Spleen (tissue), 11 donors: ENCODE data around the gene TAL1. TPM values are rescaled to one million over a fixed set of nuclear protein-coding genes. Genes with fewer than 3 reads are reported as not detected.

Source experiments
- DNase-seq: peaks from one replicate; pipeline ENCODE4 v3.0.0-alpha.2; 2020
- H3K27ac ChIP-seq, 8 donors: fragments of 200-600 bp; sonication (generic) in 7 of 8; 1 replicate in 4 of 8; 2 replicates in 4 of 8; pipeline versions ENCODE4 v1.5.0 to v1.8.0; 2016 to 2021; ENCODE audit warnings: inconsistent platforms in 4 of 8, mild to moderate bottlenecking in 4 of 8, moderate library complexity in 1 of 8
- H3K27me3 ChIP-seq, 7 donors: fragments of 200-600 bp; sonication (generic) in 6 of 7; replicated peaks in 1 of 7; 1 replicate in 4 of 7; 2 replicates in 3 of 7; pipeline versions ENCODE4 v1.5.0 to v1.8.0; 2016 to 2021; ENCODE audit warnings: inconsistent platforms in 3 of 7, mild to moderate bottlenecking in 1 of 7
- H3K36me3 ChIP-seq, 6 donors: fragments of 200-600 bp; sonication (generic) in 5 of 6; 1 replicate in 4 of 6; 2 replicates in 2 of 6; pipeline versions ENCODE4 v1.5.0 to v1.8.0; 2016 to 2021; ENCODE audit warnings: inconsistent platforms in 2 of 6
- H3K4me1 ChIP-seq, 6 donors: fragments of 200-600 bp; sonication (generic) in 5 of 6; 1 replicate in 3 of 6; 2 replicates in 3 of 6; pipeline versions ENCODE4 v1.5.0 to v1.8.0; 2016 to 2021; ENCODE audit warnings: inconsistent platforms in 3 of 6
- H3K4me3 ChIP-seq, 8 donors: fragments of 200-600 bp; sonication (generic) in 7 of 8; 1 replicate in 4 of 8; 2 replicates in 4 of 8; pipeline versions ENCODE4 v1.5.0 to v1.8.0; 2016 to 2021; ENCODE audit warnings: inconsistent platforms in 4 of 8, mild to moderate bottlenecking in 4 of 8, moderate library complexity in 2 of 8
- H3K9me3 ChIP-seq, 8 donors: fragments of 200-600 bp; sonication (generic) in 7 of 8; 1 replicate in 4 of 8; 2 replicates in 4 of 8; pipeline versions ENCODE4 v1.5.0 to v1.8.0; 2016 to 2021; ENCODE audit warnings: inconsistent platforms in 4 of 8
- CTCF ChIP-seq, 11 experiments: fragments of 200-600 bp in 7 of 11; fragments of 450-650 bp in 4 of 11; sonication (generic) in 4 of 11; IDR thresholded peaks in 8 of 11; conservative IDR thresholded peaks in 3 of 11; 1 replicate in 7 of 11; 2 replicates in 4 of 11; pipeline versions ENCODE4 v1.4.0 to v1.8.0; 2016 to 2021; ENCODE audit warnings: antibody characterized with exemption in 11 of 11, inconsistent platforms in 4 of 11, mild to moderate bottlenecking in 1 of 11
- POLR2A ChIP-seq, 3 donors: fragments of 450-650 bp; IDR thresholded peaks; one replicate each; pipeline ENCODE4 v1.5.1; 2017; ENCODE audit warnings: antibody characterized with exemption in 3 of 3, mild to moderate bottlenecking in 1 of 3
- POLR2AphosphoS5 ChIP-seq, 3 donors: sonication (generic); formaldehyde crosslinking; IDR thresholded peaks; one replicate each; pipeline ENCODE4 v1.5.1; 2017; ENCODE audit warnings: antibody characterized with exemption in 3 of 3
- WGBS, 5 donors: extraction: QIAGEN DNeasy Blood & Tissue Kit in 3 of 5; methylation state at CpG; one replicate each; pipeline versions ENCODE4 v1.1.5 to v1.1.7; 2013 to 2018; 5-methylcytosine and 5-hydroxymethylcytosine counted together
- intact Hi-C: fragments of 100-400 bp; cut with DNase I; formaldehyde crosslinking; loops from one replicate; pipeline ENCODE4 v1.15.0; 2023; ENCODE audit warnings: low total_unique reads
- polyA plus RNA-seq, 3 donors: library from polyadenylated mRNA; stranded (reverse); fragments of 200-250 nt; gene quantifications; one replicate each; pipeline ENCODE4 v1.2.1, GENCODE V29; 2013
- total RNA-seq, 7 donors: library from RNA; depleted of rRNA in 3 of 7; stranded (reverse); fragments of >200 nt in 3 of 7; fragmentation: NEBNext Ultra II Directional in 4 of 7; extraction: Animal tissue kit (Norgen Biotek cat#: 25700) in 4 of 7; gene quantifications; one replicate each; pipeline versions ENCODE4 v1.1.0 to v1.2.1, GENCODE V29; 2016 to 2021
- donor health status: healthy with polysubstance abuse.
- donor health status: DM: no; HTN: no; CAD: no; lungs with moderate emphysema.
- donor health status: DM: no; HTN: no; CAD: no.
- donor health status: Bipolar disorder and iron deficiency.
- donor health status: healthy.
- donor health status: DM: no; HTN: no; CAD: no.
- donor health status: DM: yes; HTN: yes; CAD: no.

Gene TAL1
- total and polyA plus RNA-seq, 10 donors, result 2.9 to 24.5 (median 14.0) TPM

DNA sequence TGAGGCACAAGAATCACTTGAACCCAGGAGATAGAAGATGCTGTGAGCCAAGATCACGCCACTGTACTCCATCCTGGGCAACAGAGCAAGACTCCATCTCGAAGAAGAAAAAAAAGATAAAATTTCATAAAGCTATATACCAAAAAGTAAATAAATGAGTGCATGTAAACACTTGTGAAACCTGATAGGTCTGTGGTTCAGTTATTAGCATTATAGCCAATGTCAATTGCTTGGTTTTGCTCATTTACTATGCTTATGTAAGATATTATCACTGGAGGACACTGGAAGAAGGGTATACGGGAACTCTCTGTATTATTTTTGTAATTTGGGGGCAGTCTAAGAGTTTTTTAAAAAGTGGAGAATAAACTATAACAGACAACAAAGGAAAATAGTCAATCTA is 17.7 kb upstream of the TAL1 start:
- TF ChIP-seq POLR2AphosphoS5 (IDR thresholded peaks at IDR 0.05) (no peak), POLR2A (IDR thresholded peaks at IDR 0.05) (no peak), CTCF (IDR thresholded peaks at IDR 0.05 in 8 of 11, conservative IDR thresholded peaks at IDR 0.05 in 3 of 11) (no peak)
- H3K9me3 ChIP-seq, result no peaks in the 10 kb centered on the region
- no peak overlapping the region for H3K27ac ChIP-seq
- no peaks in the 10 kb centered on the region for H3K4me1 ChIP-seq
- intact Hi-C loops, result no loop called here
- 95 to 97% (median 95%) methylated on average over 3 of the region's 3 CpGs for WGBS, 5 donors
- H3K36me3 ChIP-seq, result peaks cover 0 to 19% (median 0%) of the 10 kb centered on the region in 6 donors
- H3K4me3 ChIP-seq, result no peak overlapping the region
- H3K27me3 ChIP-seq, result peaks cover 0 to 5% (median 0%) of the 10 kb centered on the region in 7 donors
- DNase-seq, result no peak

DNA sequence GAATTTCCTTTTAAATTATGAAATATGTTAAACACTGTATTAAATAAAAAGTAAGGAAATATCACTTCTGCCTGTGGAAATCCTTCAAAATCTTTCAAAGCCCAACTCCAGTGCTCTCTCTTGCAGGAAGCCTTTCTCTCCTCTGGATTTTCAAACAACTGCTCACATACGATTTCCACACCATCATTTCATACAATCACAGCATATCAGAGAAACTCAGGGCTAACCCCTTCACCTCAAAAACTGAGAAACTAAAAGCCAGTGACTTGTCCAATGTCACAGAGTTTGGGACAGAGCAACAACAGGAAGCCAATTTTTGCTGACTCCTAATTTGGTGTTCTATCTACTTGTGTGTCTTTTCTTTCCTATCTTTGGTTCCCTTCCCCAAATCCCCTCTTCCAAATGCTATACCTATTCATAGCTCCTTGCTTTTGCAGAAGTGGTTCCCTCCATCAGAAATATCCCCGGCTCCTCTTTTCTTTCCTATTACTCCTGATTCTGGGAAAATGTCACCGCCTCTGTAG is 12.4 kb upstream of the TAL1 start:
- H3K4me3 ChIP-seq, result no peak overlapping the region
- TF ChIP-seq CTCF (IDR thresholded peaks at IDR 0.05 in 8 of 11, conservative IDR thresholded peaks at IDR 0.05 in 3 of 11) (no peak), POLR2A (IDR thresholded peaks at IDR 0.05) (no peak), POLR2AphosphoS5 (IDR thresholded peaks at IDR 0.05) (no peak)
- intact Hi-C loops, result no loop called here
- H3K9me3 ChIP-seq, result no peaks in the 10 kb centered on the region
- no peaks in the 10 kb centered on the region for H3K36me3 ChIP-seq
- H3K27ac ChIP-seq, result no peak overlapping the region
- peaks cover 0 to 13% (median 0%) of the 10 kb centered on the region in 6 donors for H3K4me1 ChIP-seq
- WGBS, 5 donors, result 47 to 79% (median 66%) methylated on average over 3 of the region's 3 CpGs
- peaks cover 0 to 32% (median 0%) of the 10 kb centered on the region in 7 donors for H3K27me3 ChIP-seq
- DNase-seq, result no peak

GRCh38 chr1:47243910-47244309 is 11.9 kb upstream of the TAL1 start:
- intact Hi-C loops, result no loop called here
- Histone ChIP-seq H3K9me3 (no peaks in the 10 kb centered on the region), H3K27me3 (peaks cover 0 to 37% (median 0%) of the 10 kb centered on the region in 7 donors), H3K4me1 (peaks cover 0 to 13% (median 0%) of the 10 kb centered on the region in 6 donors), H3K36me3 (no peaks in the 10 kb centered on the region), H3K4me3 (no peak overlapping the region), H3K27ac (no peak overlapping the region)
- no peak for DNase-seq
- 62 to 70% (median 68%) methylated on average over 5 of the region's 5 CpGs for WGBS, 5 donors
- no peak for TF ChIP-seq POLR2AphosphoS5 (IDR thresholded peaks at IDR 0.05)
- no peak for TF ChIP-seq POLR2A (IDR thresholded peaks at IDR 0.05)
- no peak for TF ChIP-seq CTCF (IDR thresholded peaks at IDR 0.05 in 8 of 11, conservative IDR thresholded peaks at IDR 0.05 in 3 of 11)

DNA sequence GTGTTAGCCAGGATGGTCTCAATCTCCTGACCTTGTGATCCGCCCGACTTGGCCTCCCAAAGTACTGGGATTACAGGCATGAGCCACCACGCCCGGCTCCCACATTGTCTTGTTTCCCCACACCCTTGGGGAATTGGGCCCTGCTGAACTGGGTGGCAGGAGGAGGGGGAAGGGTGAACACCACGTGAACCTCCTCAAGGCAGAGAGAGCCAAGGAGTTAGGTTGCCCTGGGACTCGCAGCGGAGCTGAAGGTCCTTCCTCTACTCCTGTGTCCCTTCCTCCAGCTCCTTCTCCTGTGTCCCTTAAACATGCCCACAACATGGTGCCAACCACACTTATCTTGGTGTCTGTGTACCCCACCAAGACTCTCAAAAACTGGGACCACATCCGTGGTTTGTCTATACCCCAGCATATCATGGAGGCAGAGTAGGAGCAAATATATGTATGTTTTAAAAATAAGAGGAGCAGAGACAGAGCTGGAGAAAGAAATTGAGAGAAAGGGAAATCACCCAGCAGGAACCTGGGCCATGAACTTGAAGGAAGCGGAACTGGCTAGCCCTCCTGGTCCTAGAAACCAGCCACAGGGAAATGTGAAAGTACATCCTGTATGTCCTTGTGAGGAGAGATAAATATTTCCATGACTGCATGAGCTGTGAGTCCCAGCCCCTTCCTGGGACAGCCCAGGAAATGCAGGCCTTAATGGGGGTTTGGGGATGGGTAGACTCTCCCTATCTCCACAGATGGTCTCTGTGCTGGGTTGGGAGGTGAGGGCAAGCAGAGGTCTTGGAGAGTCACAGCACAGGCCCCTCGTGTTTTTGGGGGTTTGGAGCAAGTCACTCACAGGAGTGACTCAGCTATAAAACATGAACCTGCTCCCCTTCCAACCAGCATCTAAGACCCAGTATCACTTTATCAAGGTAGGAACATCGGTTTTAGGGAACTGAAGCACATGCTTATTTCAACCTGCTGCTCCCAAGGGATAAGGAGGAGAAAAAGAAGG is 9.4 kb upstream of the TAL1 start:
- H3K27me3 ChIP-seq, result peaks cover 0 to 42% (median 0%) of the 10 kb centered on the region in 7 donors
- H3K36me3 ChIP-seq, result no peaks in the 10 kb centered on the region
- no peak overlapping the region for H3K4me3 ChIP-seq
- peak overlapping the region in 5 of 8 donors; percentile 28 to 71 (median 64) for H3K27ac ChIP-seq
- no peak for DNase-seq
- H3K4me1 ChIP-seq, result peaks cover 0 to 13% (median 0%) of the 10 kb centered on the region in 6 donors
- intact Hi-C loops, result no loop called here
- 53 to 69% (median 64%) methylated on average over 11 of the region's 11 CpGs for WGBS, 5 donors
- H3K9me3 ChIP-seq, result no peaks in the 10 kb centered on the region
- no peak for TF ChIP-seq CTCF (IDR thresholded peaks at IDR 0.05 in 8 of 11, conservative IDR thresholded peaks at IDR 0.05 in 3 of 11)
- TF ChIP-seq POLR2AphosphoS5 (IDR thresholded peaks at IDR 0.05), result peak in 2 of 3 donors; percentile 10 to 68
- no peak for TF ChIP-seq POLR2A (IDR thresholded peaks at IDR 0.05)
